Lower lobe of right lung (tissue), 2 donors: ENCODE data around the gene ANKRD44. TPM values are rescaled to one million over a fixed set of nuclear protein-coding genes. Genes with fewer than 3 reads are reported as not detected.

Experiments
- ATAC-seq, 2 donors: fragments of 200-7000 bp; cut with Tn5 transposase; one replicate each; pipeline ENCODE4 v1.9.1; 2020 to 2022; ENCODE audit warnings: mild to moderate bottlenecking in 2 of 2, moderate library complexity in 2 of 2
- DNase-seq: peaks from one replicate; pipeline ENCODE4 v3.0.0-alpha.2; 2020
- H3K27ac ChIP-seq: fragments of 200-600 bp; one replicate; pipeline ENCODE4 v1.8.0; 2022
- H3K27me3 ChIP-seq: fragments of 200-600 bp; one replicate; pipeline ENCODE4 v1.8.0; 2022; ENCODE audit warnings: low read depth
- H3K36me3 ChIP-seq: fragments of 200-600 bp; one replicate; pipeline ENCODE4 v1.8.0; 2022; ENCODE audit warnings: mild to moderate bottlenecking
- H3K4me1 ChIP-seq: fragments of 200-600 bp; one replicate; pipeline ENCODE4 v1.8.0; 2022
- H3K4me3 ChIP-seq: fragments of 200-600 bp; one replicate; pipeline ENCODE4 v1.8.0; 2022; ENCODE audit warnings: mild to moderate bottlenecking
- H3K9me3 ChIP-seq: fragments of 200-600 bp; one replicate; pipeline ENCODE4 v1.8.0; 2022
- intact Hi-C: fragments of 100-400 bp; cut with DNase I; formaldehyde crosslinking; loops from one replicate; pipeline ENCODE4 v1.11.0; 2022
- total RNA-seq: library from RNA; stranded (reverse); fragmentation: NEBNext Ultra II Directional; extraction: Animal tissue kit (Norgen Biotek cat#: 25700); gene quantifications from one replicate; pipeline ENCODE4 v1.2.1, GENCODE V29; 2021
- TF ChIP-seq, protein P1 (sequence below): fragments of 200-600 bp; IDR thresholded peaks from one replicate; pipeline ENCODE4 v1.8.0; 2022; ENCODE audit warnings: antibody characterized with exemption, mild to moderate bottlenecking
- donor health status: DM: no; HTN: yes; CAD: no; lungs with severe emphysema.

ANKRD44 gene
- total RNA-seq, 1 donor from 2014 or later, result 58.7 TPM

DNA sequence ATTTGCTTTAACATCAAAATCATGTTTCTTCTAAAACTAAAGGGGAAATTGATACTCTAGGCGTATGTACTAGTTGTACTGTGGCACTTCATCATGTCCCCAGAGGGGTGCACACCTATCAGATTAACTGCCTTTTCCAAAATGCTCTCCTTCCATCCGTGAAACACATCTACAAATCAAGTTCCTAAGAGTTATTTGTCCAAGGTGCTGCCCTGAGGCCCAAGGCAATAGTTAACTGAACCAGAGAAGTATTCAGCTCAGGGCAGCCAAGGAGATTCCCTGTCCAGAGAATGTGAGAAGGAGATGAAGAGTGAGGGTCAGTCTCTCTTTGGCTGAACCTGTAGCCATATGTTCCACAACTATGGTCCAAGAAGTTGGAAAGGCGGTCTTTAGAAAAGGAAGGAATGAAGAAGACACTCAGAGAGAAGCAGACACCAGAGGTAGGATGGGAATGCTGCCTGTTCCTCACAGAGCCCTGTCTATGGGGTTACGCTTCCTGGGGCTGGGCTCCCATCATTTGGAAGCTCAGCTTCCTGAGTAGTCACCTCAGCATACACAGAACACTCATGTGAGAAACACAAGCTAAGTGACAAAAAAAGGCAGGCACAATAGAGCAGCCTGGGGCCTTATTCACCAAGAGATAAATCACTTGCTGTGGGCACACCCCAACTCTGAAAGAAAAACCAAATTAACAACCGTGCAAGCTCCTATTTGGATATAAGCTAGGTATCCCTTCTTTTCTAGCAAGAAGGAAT lies 55.6 kb downstream of the ANKRD44 start:
- H3K27me3 ChIP-seq, result no peaks in the 10 kb centered on the region
- no peaks in the 10 kb centered on the region for H3K36me3 ChIP-seq
- peaks cover 70% of the 10 kb centered on the region for H3K4me1 ChIP-seq
- no peaks in the 10 kb centered on the region for H3K9me3 ChIP-seq
- H3K27ac ChIP-seq, result peak overlapping the region; percentile 51
- TF ChIP-seq, protein P1, sequence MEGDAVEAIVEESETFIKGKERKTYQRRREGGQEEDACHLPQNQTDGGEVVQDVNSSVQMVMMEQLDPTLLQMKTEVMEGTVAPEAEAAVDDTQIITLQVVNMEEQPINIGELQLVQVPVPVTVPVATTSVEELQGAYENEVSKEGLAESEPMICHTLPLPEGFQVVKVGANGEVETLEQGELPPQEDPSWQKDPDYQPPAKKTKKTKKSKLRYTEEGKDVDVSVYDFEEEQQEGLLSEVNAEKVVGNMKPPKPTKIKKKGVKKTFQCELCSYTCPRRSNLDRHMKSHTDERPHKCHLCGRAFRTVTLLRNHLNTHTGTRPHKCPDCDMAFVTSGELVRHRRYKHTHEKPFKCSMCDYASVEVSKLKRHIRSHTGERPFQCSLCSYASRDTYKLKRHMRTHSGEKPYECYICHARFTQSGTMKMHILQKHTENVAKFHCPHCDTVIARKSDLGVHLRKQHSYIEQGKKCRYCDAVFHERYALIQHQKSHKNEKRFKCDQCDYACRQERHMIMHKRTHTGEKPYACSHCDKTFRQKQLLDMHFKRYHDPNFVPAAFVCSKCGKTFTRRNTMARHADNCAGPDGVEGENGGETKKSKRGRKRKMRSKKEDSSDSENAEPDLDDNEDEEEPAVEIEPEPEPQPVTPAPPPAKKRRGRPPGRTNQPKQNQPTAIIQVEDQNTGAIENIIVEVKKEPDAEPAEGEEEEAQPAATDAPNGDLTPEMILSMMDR, result no peak
- H3K4me3 ChIP-seq, result no peak overlapping the region
- intact Hi-C loops, result no loop called here
- ATAC-seq (peak; percentile 42), DNase-seq (no peak)

DNA sequence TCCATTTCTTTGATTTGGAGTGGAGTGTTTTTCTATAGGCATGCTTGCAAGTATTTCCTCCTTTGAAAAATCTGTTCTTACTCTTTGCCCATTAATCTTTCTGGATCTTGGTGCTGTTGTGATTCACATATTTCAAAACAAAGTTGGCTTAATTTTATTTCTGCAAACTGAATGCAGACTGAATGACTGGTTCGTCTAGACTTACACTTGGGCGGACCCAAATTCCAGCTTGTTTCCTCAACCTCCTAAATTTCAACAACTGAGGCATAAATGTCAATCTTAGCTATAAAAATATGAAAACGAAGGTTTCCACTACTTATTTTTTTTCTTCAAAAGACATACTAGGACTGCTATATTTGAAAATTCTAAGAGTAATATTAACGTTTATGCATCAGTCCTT lies 59.0 kb downstream of the ANKRD44 start:
- Histone ChIP-seq H3K27ac (no peak overlapping the region), H3K4me1 (peaks cover 55% of the 10 kb centered on the region), H3K36me3 (no peaks in the 10 kb centered on the region), H3K27me3 (no peaks in the 10 kb centered on the region), H3K4me3 (no peak overlapping the region), H3K9me3 (no peaks in the 10 kb centered on the region)
- intact Hi-C loops, result no loop called here
- TF ChIP-seq, protein P1, result no peak
- no peak for ATAC-seq
- DNase-seq, result no peak

DNA sequence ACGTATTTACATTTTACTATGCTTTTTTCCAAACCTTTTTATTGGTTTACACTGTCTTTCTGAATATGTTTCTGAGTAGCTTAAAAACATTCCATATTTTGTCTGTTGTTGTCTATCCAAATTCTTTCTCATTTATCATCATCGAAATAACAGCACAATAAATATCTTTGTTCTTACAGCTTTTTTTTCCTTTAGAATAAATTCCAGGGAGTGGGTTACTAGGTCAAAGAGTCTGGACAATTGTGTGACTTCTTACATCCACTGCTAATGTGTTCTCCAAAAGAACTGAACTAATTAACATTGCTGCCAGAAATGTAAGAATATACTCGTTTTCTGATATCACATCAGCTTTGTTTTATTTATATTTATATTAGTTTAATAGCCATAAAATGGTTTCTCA lies 59.4 kb downstream of the ANKRD44 start:
- TF ChIP-seq, protein P1, result no peak
- H3K4me1 ChIP-seq, result peaks cover 51% of the 10 kb centered on the region
- H3K9me3 ChIP-seq, result no peaks in the 10 kb centered on the region
- H3K27me3 ChIP-seq, result no peaks in the 10 kb centered on the region
- H3K36me3 ChIP-seq, result no peaks in the 10 kb centered on the region
- intact Hi-C loops, result no loop called here
- ATAC-seq (no peak), DNase-seq (no peak)
- no peak overlapping the region for H3K27ac ChIP-seq
- no peak overlapping the region for H3K4me3 ChIP-seq

DNA sequence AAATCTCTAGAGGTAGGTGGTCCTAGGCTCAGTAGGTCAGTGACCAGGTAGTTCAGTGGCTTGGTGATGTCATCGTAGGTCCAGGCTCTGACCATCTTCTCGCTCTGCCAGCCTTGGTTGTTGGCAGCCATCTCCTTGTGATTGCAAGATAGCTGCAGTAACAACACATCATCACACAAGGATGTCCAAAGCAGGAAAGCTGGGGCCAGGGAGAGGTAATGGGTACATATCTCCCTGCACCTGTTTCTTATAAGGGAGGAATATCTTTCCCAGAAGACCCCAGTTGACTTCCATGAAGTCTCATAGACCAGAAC lies 60.5 kb downstream of the ANKRD44 start:
- Histone ChIP-seq H3K9me3 (no peaks in the 10 kb centered on the region), H3K4me3 (no peak overlapping the region), H3K4me1 (peaks cover 39% of the 10 kb centered on the region), H3K27me3 (no peaks in the 10 kb centered on the region), H3K27ac (no peak overlapping the region), H3K36me3 (no peaks in the 10 kb centered on the region)
- DNase-seq (no peak), ATAC-seq (no peak)
- intact Hi-C loops, result no loop called here
- TF ChIP-seq, protein P1, result no peak

DNA sequence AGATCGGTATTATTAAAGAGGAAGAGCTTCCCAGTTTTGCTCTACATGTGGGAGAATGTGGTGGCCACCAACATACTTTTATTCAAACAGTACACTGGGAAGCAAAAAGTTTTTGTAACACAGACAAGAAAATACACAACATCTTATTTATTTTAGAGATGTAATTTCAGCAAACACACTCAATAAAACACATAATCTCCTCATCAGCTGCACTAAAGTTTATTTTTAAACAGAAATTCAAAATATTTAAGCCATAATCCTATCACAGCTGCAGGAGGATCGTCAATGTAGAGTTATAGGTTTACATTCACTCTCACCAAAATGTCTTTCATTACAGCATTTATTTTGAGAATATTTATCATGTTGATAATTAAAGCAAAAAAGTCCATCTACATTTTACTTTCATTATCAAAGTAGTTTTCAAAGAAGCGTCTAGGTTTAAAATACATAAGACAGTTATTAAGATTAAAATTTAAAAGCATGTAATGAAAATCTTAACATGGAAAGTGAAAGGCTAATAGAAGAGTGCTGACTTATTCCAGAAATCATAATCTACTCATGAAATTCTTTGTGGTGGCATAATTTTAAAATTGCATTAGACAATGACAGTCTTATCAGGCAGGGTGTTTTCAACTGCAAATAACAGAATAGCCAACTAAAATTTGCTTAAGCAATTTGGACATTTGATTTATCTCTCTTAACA lies 61.0 kb downstream of the ANKRD44 start:
- intact Hi-C loops, result no loop called here
- ATAC-seq (no peak), DNase-seq (no peak)
- H3K4me3 ChIP-seq, result no peak overlapping the region
- peaks cover 35% of the 10 kb centered on the region for H3K4me1 ChIP-seq
- TF ChIP-seq, protein P1, result no peak
- H3K36me3 ChIP-seq, result no peaks in the 10 kb centered on the region
- H3K27ac ChIP-seq, result no peak overlapping the region
- no peaks in the 10 kb centered on the region for H3K27me3 ChIP-seq
- no peaks in the 10 kb centered on the region for H3K9me3 ChIP-seq
